HepG2 (cell line): ENCODE results near the gene PJA2. TPM values are rescaled to one million over a fixed set of nuclear protein-coding genes. Genes with fewer than 3 reads are reported as not detected.

Experiments used
- ARNT ChIP-seq: fragments of 450-650 bp; IDR thresholded peaks from 2 replicates; pipeline ENCODE4 v1.6.1; 2017
- ATAD3A ChIP-seq: sonication (generic); formaldehyde crosslinking; IDR thresholded peaks from 2 replicates; pipeline ENCODE4 v1.4.0; 2020; ENCODE audit warnings: missing genetic modification reagents
- CBX5 ChIP-seq: sonication (generic); formaldehyde crosslinking; IDR thresholded peaks from 2 replicates; pipeline ENCODE4 v1.4.0; 2020; ENCODE audit warnings: missing genetic modification reagents, borderline replicate concordance
- DNMT3B ChIP-seq: conservative IDR thresholded peaks from 2 replicates; pipeline ENCODE4 v1.6.1; 2016; ENCODE audit warnings: missing biosample characterization, control low read depth
- FOXO4 ChIP-seq: sonication (generic); formaldehyde crosslinking; conservative IDR thresholded peaks from 2 replicates; pipeline ENCODE4 v1.8.1; 2023; ENCODE audit warnings: missing genetic modification reagents
- GZF1 ChIP-seq: sonication (generic); formaldehyde crosslinking; IDR thresholded peaks from 2 replicates; pipeline ENCODE4 v1.5.1; 2020; ENCODE audit warnings: mild to moderate bottlenecking, missing genetic modification reagents
- HDAC1 ChIP-seq: sonication (generic); formaldehyde crosslinking; IDR thresholded peaks from 2 replicates; pipeline ENCODE4 v1.5.1; 2020; ENCODE audit warnings: mild to moderate bottlenecking, missing genetic modification reagents
- NCOA5 ChIP-seq: sonication (generic); formaldehyde crosslinking; IDR thresholded peaks from 2 replicates; pipeline ENCODE4 v1.4.0; 2020; ENCODE audit warnings: missing genetic modification reagents
- PAWR ChIP-seq: sonication (generic); formaldehyde crosslinking; IDR thresholded peaks from 2 replicates; pipeline ENCODE4 v1.4.0; 2020; ENCODE audit warnings: missing genetic modification reagents, mild to moderate bottlenecking, borderline replicate concordance
- RCOR2 ChIP-seq: IDR thresholded peaks from 2 replicates; pipeline ENCODE4 v1.6.1; 2016; ENCODE audit warnings: missing biosample characterization, missing genetic modification reagents
- REST ChIP-seq, 2 experiments: IDR thresholded peaks; 2 replicates each; pipeline ENCODE4 v1.6.1; 2011 to 2012; ENCODE audit warnings: low read length in 2 of 2, borderline replicate concordance in 1 of 2, low read depth in 1 of 2, mild to moderate bottlenecking in 1 of 2, moderate library complexity in 1 of 2
- TAF15 ChIP-seq: fragments of 200-400 bp; formaldehyde crosslinking; IDR thresholded peaks from one replicate; pipeline ENCODE4 v1.6.1; 2018; ENCODE audit warnings: mild to moderate bottlenecking, low read depth, low read length; ENCODE audit not compliant: poor library complexity, severe bottlenecking
- TGIF2 ChIP-seq: IDR thresholded peaks from 2 replicates; pipeline ENCODE4 v1.6.1; 2016; ENCODE audit warnings: control low read depth, missing compliant biosample characterization
- U2AF2 ChIP-seq: fragments of 200-400 bp; formaldehyde crosslinking; IDR thresholded peaks from 2 replicates; pipeline ENCODE4 v1.6.1; 2017; ENCODE audit warnings: low read depth, mild to moderate bottlenecking, low read length
- ZMAT3 ChIP-seq: sonication (generic); formaldehyde crosslinking; conservative IDR thresholded peaks from 2 replicates; pipeline ENCODE4 v1.7.0; 2021; ENCODE audit warnings: missing genetic modification reagents
- ZNF136 ChIP-seq: sonication (generic); formaldehyde crosslinking; IDR thresholded peaks from 2 replicates; pipeline ENCODE4 v1.8.1; 2022; ENCODE audit warnings: low read depth, mild to moderate bottlenecking, moderate library complexity, missing genetic modification reagents
- ZNF552 ChIP-seq: sonication (generic); formaldehyde crosslinking; IDR thresholded peaks from 2 replicates; pipeline ENCODE4 v1.9.0; 2022; ENCODE audit warnings: missing genetic modification reagents, mild to moderate bottlenecking, borderline replicate concordance
- ZNF674 ChIP-seq: sonication (generic); formaldehyde crosslinking; IDR thresholded peaks from 2 replicates; pipeline ENCODE4 v1.5.0; 2020; ENCODE audit warnings: low read depth, mild to moderate bottlenecking, missing genetic modification reagents
- ZNF678 ChIP-seq: sonication (generic); formaldehyde crosslinking; IDR thresholded peaks from 2 replicates; pipeline ENCODE4 v1.4.0; 2020; ENCODE audit warnings: mild to moderate bottlenecking, missing genetic modification reagents
- ZNF720 ChIP-seq: sonication (generic); formaldehyde crosslinking; IDR thresholded peaks from 2 replicates; pipeline ENCODE4 v1.4.0; 2020; ENCODE audit warnings: missing genetic modification reagents
- ZNF75D ChIP-seq: sonication (generic); formaldehyde crosslinking; IDR thresholded peaks from 2 replicates; pipeline ENCODE4 v1.8.1; 2023; ENCODE audit warnings: missing genetic modification reagents, mild to moderate bottlenecking, borderline replicate concordance
- ZSCAN31 ChIP-seq: sonication (generic); formaldehyde crosslinking; IDR thresholded peaks from 2 replicates; pipeline ENCODE4 v1.5.0; 2020; ENCODE audit warnings: low read depth, mild to moderate bottlenecking, missing genetic modification reagents
- ZSCAN9 ChIP-seq: IDR thresholded peaks from 2 replicates; pipeline ENCODE4 v1.6.1; 2016; ENCODE audit warnings: borderline replicate concordance
- polyA plus RNA-seq, 8 experiments: library from polyadenylated mRNA; depleted of rRNA in 3 of 8; stranded (reverse) in 7 of 8; unstranded in 1 of 8; fragments of >200 nt; fragmentation: Illumina TruSeq in 4 of 8; extraction: Trizol in 4 of 8; gene quantifications; 2 replicates each; pipeline versions ENCODE4 v1.2.1 to v1.2.3, GENCODE V29; 2011 to 2016; ENCODE audit warnings: low read depth in 4 of 8, missing spikeins in 1 of 8, mixed read lengths in 1 of 8; ENCODE audit not compliant: insufficient read depth in 1 of 8
- total RNA-seq, 5 experiments: library from RNA; depleted of rRNA; stranded (reverse); fragments of >200 nt; fragmentation: Illumina TruSeq; extraction: Trizol; gene quantifications; 2 replicates each; pipeline ENCODE4 v1.2.3, GENCODE V29; 2016; ENCODE audit warnings: low read depth in 1 of 5
- TF ChIP-seq, protein P1 (sequence below): sonication (generic); formaldehyde crosslinking; IDR thresholded peaks from 2 replicates; pipeline ENCODE4 v1.8.0; 2022; ENCODE audit warnings: missing genetic modification reagents, mild to moderate bottlenecking, inconsistent platforms, borderline replicate concordance
- TF ChIP-seq, protein P2 (sequence below): sonication (generic); formaldehyde crosslinking; IDR thresholded peaks from 2 replicates; pipeline ENCODE4 v1.8.0; 2022; ENCODE audit warnings: low read depth, missing genetic modification reagents

Gene PJA2
- total and polyA plus RNA-seq, 2 of the 13 experiments (the other 11 are each of a cell fraction or from before 2014, with no cell fraction given), result 39.4 to 41.4 TPM

DNA sequence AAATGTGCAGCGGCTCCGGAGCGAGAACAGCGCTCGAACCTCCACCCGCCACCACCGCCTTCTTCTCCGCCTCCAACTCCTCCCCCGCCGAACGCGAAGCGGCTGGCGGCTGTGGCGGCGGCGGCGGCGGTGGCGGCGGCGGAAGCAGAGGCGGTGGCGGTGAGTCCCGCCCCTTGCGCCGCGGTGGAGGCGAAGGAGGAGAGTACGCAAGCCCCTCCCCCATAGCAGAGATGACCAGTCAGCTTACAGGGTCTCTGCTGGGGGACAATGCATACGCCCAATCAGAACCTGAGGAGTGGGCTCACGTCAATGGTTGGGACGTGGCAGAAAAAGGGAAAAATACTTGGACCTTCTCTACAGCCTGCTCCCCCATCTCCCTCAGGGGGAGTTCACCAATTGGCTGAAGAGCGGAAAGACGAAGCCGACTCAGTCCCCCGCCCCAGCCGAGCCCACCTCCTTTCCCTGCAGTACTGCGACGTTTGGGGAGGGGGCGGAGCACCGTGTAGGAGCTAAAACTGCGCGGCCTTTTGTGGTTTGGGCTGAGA, at the start of gene PJA2 (continued):
- no peak for TF ChIP-seq ARNT
- peak in 1 of 2 experiments; percentile 23; a peak in 1 of 4 replicates for TF ChIP-seq REST (IDR thresholded peaks at IDR 0.05; ENCODE audit: borderline replicate concordance in 1 of 2, low read depth in 1 of 2, low read length in 2 of 2)
- TF ChIP-seq GZF1 (CRISPR knock-in tag), result no peak
- TF ChIP-seq ZNF552 (CRISPR knock-in tag), result no peak
- TF ChIP-seq ZMAT3 (CRISPR knock-in tag), result no peak; the same call in 1 of the 2 replicates
- TF ChIP-seq HDAC1 (CRISPR knock-in tag), result no peak
- TF ChIP-seq U2AF2, result no peak
- no peak for TF ChIP-seq RCOR2 (CRISPR knock-in tag)
- TF ChIP-seq ZSCAN9 (CRISPR knock-in tag), result no peak
- no peak for TF ChIP-seq ZNF720
- no peak for TF ChIP-seq ATAD3A
- no peak for TF ChIP-seq ZNF674 (CRISPR knock-in tag)
- no peak for TF ChIP-seq ZNF678
- TF ChIP-seq CBX5 (CRISPR knock-in tag), result no peak
- TF ChIP-seq TAF15, result no peak
- TF ChIP-seq ZNF136 (CRISPR knock-in tag), result no peak
- no peak for TF ChIP-seq PAWR
- TF ChIP-seq ZSCAN31 (CRISPR knock-in tag), result peak; percentile 63
- no peak for TF ChIP-seq TGIF2 (CRISPR knock-in tag)
- no peak for TF ChIP-seq FOXO4 (CRISPR knock-in tag)
- no peak for TF ChIP-seq DNMT3B (CRISPR knock-in tag)
- no peak for TF ChIP-seq ZNF75D (CRISPR knock-in tag)
- TF ChIP-seq, protein P1, sequence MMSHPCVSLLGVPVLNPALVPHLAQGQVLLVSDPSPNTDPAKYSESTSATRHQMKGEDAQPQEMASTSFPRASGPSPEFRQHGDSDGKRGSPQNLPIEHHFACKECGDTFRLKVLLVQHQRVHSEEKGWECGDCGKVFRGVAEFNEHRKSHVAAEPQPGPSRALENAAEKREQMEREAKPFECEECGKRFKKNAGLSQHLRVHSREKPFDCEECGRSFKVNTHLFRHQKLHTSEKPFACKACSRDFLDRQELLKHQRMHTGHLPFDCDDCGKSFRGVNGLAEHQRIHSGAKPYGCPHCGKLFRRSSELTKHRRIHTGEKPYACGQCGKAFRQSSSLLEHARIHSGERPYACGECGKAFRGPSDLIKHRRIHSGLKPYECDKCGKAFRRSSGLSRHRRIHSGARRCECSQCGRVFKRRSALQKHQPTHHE (CRISPR knock-in tag), result no peak; the same call in 1 of the 2 replicates
- no peak for TF ChIP-seq NCOA5 (CRISPR knock-in tag)
- TF ChIP-seq, protein P2, sequence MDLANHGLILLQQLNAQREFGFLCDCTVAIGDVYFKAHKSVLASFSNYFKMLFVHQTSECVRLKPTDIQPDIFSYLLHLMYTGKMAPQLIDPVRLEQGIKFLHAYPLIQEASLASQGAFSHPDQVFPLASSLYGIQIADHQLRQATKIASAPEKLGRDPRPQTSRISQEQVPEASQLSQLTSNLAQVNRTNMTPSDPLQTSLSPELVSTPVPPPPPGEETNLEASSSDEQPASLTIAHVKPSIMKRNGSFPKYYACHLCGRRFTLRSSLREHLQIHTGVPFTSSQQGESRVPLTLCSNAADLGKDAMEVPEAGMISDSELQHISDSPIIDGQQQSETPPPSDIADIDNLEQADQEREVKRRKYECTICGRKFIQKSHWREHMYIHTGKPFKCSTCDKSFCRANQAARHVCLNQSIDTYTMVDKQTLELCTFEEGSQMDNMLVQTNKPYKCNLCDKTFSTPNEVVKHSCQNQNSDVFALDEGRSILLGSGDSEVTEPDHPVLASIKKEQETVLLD (CRISPR knock-in tag), result peak; percentile 92
